ENCODE measurements around the gene LCN12.

The LCN12 gene

GRCh38 chr9:136927343-136928271 is 24.5 kb upstream of the LCN12 start:
- no peak for DNase-seq

- no peak for DNase-seq
Observed at GRCh38 chr9:136928591-136928990, 23.5 kb upstream of the LCN12 start.

- DNase-seq = no peak
Observed at GRCh38 chr9:136930014-136930413, 22.1 kb upstream of the LCN12 start.

- no peak for DNase-seq
Observed at GRCh38 chr9:136931611-136932130, 20.4 kb upstream of the LCN12 start.

GRCh38 chr9:136934277-136934676 is 17.8 kb upstream of the LCN12 start:
- no peak for DNase-seq

DNA sequence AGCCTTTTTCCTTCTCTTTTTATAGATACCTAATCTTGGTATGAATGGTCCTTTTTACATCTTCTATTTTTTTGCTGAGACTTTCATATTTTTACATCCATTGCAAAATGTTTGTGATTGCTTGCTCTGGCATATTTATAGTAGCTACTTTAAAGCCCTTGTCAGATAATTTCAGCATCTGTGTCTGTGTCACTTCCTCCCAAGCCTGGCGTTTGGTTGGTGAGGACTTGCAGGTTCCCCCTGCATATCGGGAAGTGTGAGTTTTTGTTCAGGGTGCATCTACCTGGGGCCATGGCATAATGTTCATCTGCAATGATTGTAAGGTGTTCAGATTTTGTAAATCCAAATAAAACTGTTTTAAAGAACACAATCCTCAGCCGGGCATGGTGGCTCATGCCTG is 16.4 kb upstream of the LCN12 start:
- no peak for DNase-seq

GRCh38 chr9:136936645-136937170 is 15.4 kb upstream of the LCN12 start:
- no peak for DNase-seq

DNA sequence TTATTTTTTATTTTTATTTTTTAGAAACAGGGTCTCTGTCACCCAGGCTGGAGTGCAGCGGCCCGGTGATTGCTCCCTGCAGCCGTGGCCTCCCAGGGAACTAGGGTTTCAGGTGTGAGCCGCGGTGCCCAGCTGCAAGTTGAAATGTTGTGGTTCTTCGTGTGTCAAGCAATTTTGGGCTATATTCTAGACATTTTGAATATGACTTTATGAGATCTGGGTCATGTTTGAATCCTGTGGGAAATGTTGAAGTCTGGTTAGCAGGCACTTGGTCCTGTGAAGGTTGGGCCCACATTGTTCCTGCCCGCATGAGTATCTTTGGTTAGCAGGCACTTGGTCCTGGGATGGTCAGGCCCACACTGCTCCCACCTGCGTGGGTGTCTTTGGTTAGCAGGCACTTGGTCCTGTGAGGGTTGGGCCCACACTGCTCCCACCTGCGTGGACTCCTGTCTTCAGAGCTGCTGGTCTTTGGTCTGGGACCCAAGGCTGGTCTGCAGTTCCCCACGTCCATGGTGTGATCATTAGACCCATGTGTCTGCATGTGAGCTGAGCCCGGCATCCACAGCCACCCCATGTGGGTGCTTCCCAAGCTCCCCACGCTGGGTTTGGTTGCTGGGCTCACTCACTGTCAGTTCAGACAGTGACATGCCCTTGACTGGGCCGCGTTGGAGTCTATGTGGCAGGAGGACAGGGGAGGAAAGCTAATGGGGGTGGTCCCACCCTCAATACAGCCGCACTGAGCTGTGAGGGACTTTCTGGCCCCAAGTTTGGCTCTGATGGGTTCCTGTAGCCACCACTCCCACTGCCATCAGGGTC is 14.7 kb upstream of the LCN12 start:
- DNase-seq = no peak

- DNase-seq = no peak
Observed at GRCh38 chr9:136939431-136939995, 12.6 kb upstream of the LCN12 start.

DNA sequence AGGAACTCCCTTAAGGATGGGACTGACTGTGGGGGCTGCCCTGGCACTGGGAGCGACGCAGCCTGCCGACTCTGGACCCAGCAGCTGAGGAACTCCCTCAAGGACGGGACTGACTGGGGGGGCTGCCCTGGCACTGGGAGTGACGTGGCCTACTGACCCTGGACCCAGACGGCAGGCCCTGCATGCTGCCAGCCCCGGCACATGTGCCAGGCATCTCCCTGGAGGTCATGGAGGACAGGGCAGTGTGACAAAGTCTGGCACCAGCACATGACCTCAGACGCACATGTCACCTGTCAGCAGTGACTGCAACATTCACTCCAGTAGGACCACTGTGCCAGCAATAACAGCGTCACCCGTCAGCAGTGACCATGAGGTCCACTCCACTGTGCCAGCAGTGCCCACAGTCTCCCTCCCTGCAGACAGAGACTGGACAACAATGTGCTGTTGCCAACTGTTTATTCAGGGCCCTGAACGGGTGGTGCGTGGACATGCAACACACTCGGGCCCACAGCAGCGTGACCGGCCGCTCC is 12.0 kb upstream of the LCN12 start:
- no peak for DNase-seq

DNA sequence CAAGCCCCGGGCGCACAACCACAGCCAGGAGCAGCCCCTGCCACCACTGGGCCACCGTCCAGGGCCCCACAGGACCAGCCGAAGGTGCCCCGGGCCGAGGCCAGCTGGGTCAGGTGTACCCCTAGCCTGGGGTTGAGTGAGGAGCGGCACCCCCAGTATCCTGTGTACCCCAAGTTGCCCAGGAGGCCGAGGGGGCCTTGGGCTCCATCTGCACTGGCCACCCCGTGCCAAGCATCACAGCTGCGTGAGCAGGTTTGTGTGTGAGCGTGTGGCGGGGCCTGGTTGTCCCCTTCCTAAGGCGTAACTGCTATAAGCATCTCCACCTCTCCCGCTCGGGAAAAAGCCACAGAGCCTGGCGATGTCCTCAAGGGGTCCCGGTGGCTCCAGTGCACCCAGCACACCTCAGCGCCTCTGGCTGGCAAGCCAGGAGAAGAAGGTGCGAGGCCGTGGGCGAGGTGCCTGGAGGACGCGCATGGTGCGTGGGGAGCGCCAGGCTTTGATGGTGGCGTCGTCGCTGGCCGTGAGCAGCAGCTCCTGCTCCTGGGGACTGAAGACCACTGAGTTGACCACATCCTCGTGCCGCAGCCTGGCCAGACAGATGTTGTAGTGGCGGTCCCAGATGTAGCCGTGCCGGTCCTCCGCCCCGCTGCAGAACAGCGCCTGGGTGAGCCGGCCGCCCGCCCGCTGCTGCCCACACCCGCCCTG is 11.4 kb upstream of the LCN12 start:
- DNase-seq = no peak

DNA sequence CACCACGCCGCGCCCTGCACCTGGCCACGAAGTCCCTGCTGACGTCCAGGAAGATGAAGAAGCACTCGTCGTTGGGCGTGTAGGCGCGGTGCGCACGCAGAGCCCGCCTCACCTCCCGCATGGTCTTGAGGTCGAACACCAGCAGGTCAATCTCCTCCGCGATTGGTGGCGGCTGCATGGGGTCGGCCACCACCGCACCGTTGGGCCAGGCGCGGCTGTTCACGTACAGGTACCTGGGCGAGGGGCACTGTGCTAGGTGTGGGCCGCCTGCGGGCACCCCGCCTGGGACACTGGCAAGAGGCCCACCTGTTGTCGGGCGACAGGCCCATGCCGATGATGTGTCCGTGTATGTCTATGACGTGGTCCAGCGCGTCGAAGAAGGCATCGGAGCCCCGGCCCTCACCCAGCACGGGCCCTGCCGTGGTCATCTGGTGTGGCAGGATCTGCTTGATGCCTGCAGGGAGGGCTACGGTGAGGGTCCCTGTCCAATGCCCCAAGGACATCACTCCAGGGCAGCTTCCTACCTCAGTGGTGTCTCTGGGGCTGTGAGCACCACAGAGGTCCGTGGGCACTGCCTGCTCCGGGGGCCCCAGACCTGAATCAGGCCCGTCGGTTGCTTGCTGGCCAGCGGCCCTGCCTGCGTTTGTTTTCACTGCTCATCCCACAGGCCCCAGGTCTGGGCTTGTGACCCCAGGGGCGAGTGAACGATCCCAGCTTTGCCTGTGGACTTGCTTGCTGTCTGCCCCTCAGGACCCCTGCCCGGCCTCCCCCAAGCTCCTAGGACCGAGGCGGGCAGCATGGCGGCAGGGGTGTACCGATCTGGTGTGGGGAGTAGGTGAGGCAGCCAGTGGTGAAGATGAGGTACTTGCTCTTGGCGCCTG is 10.6 kb upstream of the LCN12 start:
- DNase-seq = no peak

- DNase-seq = no peak
Observed at GRCh38 chr9:136942112-136942880, 9.8 kb upstream of the LCN12 start.

- no peak for DNase-seq
Observed at GRCh38 chr9:136942881-136943230, 9.2 kb upstream of the LCN12 start.

DNA sequence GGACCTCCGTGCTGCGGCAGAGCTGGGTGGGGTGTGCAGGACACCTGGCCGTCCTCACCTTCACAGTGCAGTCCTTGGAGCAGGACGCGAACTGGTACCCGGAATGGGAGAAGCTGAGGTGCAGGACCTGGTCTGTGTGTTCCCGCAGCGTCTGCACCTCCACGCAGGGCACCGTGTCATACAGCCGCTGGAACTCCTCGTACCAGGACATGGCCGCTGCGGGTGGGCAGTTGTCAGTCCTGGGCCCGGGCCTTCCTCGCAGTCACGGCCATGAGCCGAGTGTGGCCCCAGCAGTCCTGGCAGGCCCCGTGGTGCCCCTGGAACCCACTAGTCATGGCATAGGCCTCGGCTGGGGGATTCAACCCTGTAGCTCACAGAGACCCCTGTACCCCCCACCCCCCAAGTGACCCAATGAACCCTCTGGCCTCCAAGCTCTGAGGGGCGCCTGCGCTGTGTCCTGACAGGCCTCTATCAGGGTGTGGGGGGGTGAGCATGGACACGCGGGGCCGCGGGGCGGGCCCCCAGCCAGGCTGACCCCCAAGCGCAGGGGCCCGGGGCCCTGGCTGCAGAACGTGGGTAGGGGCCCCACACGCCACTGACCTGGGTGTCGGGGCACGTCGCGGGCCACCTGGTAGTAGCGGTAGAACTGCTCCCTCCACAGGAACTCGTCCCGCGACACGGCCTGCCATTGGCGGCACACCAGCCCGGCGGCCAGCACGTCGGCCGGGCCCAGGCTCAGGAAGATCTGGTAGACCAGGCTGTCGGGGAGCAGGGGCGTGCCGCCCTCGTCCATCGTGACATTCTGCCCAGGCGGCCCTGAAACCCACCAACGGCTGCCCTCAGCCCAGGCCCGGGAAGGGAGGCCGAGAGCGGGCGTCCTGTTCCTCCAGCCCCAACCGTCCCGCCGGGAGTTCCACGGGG is 8.5 kb upstream of the LCN12 start:
- DNase-seq = no peak

DNA sequence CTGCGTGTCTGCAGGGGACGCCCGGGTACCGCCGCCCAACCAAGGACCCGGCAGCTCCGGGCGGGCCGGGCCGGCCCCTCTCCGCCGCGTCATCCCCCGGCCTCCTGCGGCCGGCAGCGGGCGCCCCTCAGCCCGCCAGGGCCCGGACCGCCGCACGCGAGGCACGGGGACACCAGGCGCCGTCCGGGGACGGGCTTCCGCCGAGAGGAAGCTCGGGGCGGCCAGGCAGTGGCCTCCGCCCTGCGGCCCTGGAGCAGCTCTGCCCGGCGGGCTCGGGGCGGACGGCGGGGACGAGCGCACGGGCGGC is 7.9 kb upstream of the LCN12 start:
- no peak for DNase-seq

DNA sequence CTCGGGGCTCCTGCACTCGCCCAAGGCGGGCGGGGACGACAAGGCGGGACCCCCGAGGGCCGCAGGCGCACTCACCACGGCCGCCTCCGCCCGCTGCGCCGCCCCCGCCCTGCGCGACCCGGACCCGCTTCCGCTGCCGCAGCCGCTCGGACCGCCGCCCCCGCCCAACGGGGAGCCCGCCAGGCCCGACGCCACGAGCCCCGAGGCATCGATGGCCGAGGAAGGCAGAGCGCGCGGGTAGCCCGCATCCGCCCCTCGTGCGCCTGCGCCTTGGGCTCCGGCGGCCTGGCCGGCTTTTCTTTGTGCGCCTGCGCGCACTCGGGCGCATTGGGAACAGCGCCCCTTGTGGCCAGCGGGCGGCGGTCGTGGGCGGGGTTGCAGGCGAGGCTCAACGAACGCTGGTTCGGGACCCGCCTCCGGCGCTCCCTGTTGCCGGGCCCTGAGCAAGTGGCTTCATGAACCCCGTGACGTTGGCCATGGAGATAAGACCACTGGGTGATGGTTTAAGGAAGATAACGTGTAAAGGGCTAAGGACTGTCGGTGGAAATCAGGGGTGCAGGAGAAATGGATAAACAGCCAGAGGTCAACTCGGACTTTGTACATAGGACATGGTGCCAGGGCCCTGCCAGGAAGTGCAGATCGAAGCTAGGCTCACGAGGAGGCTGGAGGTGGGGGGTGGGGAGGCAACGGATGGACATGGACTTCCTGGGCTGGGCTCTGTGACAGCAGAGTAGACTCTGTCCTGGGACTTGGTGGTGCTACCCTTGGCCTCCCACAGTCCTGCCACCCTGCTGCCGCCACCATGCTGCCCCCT is 7.3 kb upstream of the LCN12 start, which contains the start of the genes C8G and FBXW5:
TSS of gene C8G (plus strand) at position 725 of the 814 bp plus-strand sequence. CDS start at position 803, 78 bp downstream.
TSS of gene FBXW5 (minus strand) at position 220 of the 814 bp plus-strand sequence. CDS start 655 bp downstream, outside the sequence.
- peak in 1 of 2 experiments; percentile 76 for DNase-seq
